GM23338 (cell line): ENCODE results near the gene CD63.

Source experiments
- CREB1 ChIP-seq: fragments of 250-450 bp; sonication (Bioruptor Pico); IDR thresholded peaks from 2 replicates; pipeline ENCODE4 v1.5.0; 2020; ENCODE audit warnings: low read depth, mild to moderate bottlenecking, moderate library complexity
- CTCF ChIP-seq, 2 experiments: fragments of 200-600 bp in 1 of 2; sonication (generic) in 1 of 2; conservative IDR thresholded peaks; 2 replicates each; pipeline versions ENCODE4 v1.5.1 to v1.6.1; 2016 to 2017; ENCODE audit warnings: antibody characterized with exemption in 2 of 2, low read depth in 2 of 2, mild to moderate bottlenecking in 2 of 2, moderate library complexity in 1 of 2
- ETS1 ChIP-seq: IDR thresholded peaks from 2 replicates; pipeline ENCODE4 v1.6.1; 2016; ENCODE audit warnings: antibody characterized with exemption
- EZH2 ChIP-seq: fragments of 200-600 bp; sonication (generic); IDR thresholded peaks from one replicate; pipeline ENCODE4 v1.8.0; 2017; ENCODE audit warnings: antibody characterized with exemption, mild to moderate bottlenecking, low read depth; ENCODE audit not compliant: unreplicated experiment
- EZH2phosphoT487 ChIP-seq: fragments of 200-600 bp; sonication (generic); IDR thresholded peaks from one replicate; pipeline ENCODE4 v1.8.1; 2018; ENCODE audit warnings: antibody characterized with exemption; ENCODE audit not compliant: unreplicated experiment
- JUNB ChIP-seq: IDR thresholded peaks from one replicate; pipeline ENCODE4 v1.6.1; 2016; ENCODE audit warnings: antibody characterized with exemption; ENCODE audit not compliant: unreplicated experiment
- NANOG ChIP-seq: IDR thresholded peaks from 2 replicates; pipeline ENCODE4 v1.6.1; 2016; ENCODE audit warnings: antibody characterized with exemption, borderline replicate concordance
- POLR2AphosphoS5 ChIP-seq: IDR thresholded peaks from 2 replicates; pipeline ENCODE4 v1.6.1; 2016; ENCODE audit warnings: antibody characterized with exemption, low read depth
- REST ChIP-seq: IDR thresholded peaks from one replicate; pipeline ENCODE4 v1.6.1; 2018; ENCODE audit warnings: antibody characterized with exemption; ENCODE audit not compliant: unreplicated experiment
- STAT1 ChIP-seq: IDR thresholded peaks from one replicate; pipeline ENCODE4 v1.6.1; 2016; ENCODE audit warnings: antibody characterized with exemption; ENCODE audit not compliant: unreplicated experiment
- ZNF114 ChIP-seq: fragments of 250-450 bp; sonication (Bioruptor Pico); IDR thresholded peaks from 2 replicates; pipeline ENCODE4 v1.5.0; 2020; ENCODE audit warnings: mild to moderate bottlenecking, moderate library complexity
- ZNF331 ChIP-seq: fragments of 250-450 bp; sonication (Bioruptor Pico); IDR thresholded peaks from 2 replicates; pipeline ENCODE4 v1.5.0; 2020; ENCODE audit warnings: low read depth, mild to moderate bottlenecking, moderate library complexity
- ZNF462 ChIP-seq: fragments of 250-450 bp; sonication (Bioruptor Pico); IDR thresholded peaks from 2 replicates; pipeline ENCODE4 v1.5.0; 2020; ENCODE audit warnings: mild to moderate bottlenecking, moderate library complexity

GRCh38 chr12:55716582-55716957 is 12.2 kb downstream of the CD63 start:
- no peak for TF ChIP-seq CTCF (conservative IDR thresholded peaks at IDR 0.05; ENCODE audit: low read depth in 2 of 2)
- no peak for TF ChIP-seq EZH2
- no peak; the same call in 1 of the 2 replicates for TF ChIP-seq CREB1 (CRISPR knock-in tag)
- TF ChIP-seq EZH2phosphoT487: no peak
- TF ChIP-seq POLR2AphosphoS5: no peak
- 0 out of 2 replicates have a peak, but pooled peaks have one; percentile 46 for TF ChIP-seq ETS1
- no peak for TF ChIP-seq REST
- TF ChIP-seq JUNB: no peak
- TF ChIP-seq ZNF331 (CRISPR knock-in tag): no peak
- TF ChIP-seq STAT1: no peak
- TF ChIP-seq ZNF462 (CRISPR knock-in tag): no peak
- no peak for TF ChIP-seq ZNF114 (CRISPR knock-in tag)
- TF ChIP-seq NANOG: no peak
